Measurements from ENCODE around the gene HLA-DPB1.
"Not testable (repeated sequence)": the region's sequence is repeated elsewhere in the genome, so short reads cannot be mapped to it uniquely, and the experiment has no call there.

Gene HLA-DPB1

DNA sequence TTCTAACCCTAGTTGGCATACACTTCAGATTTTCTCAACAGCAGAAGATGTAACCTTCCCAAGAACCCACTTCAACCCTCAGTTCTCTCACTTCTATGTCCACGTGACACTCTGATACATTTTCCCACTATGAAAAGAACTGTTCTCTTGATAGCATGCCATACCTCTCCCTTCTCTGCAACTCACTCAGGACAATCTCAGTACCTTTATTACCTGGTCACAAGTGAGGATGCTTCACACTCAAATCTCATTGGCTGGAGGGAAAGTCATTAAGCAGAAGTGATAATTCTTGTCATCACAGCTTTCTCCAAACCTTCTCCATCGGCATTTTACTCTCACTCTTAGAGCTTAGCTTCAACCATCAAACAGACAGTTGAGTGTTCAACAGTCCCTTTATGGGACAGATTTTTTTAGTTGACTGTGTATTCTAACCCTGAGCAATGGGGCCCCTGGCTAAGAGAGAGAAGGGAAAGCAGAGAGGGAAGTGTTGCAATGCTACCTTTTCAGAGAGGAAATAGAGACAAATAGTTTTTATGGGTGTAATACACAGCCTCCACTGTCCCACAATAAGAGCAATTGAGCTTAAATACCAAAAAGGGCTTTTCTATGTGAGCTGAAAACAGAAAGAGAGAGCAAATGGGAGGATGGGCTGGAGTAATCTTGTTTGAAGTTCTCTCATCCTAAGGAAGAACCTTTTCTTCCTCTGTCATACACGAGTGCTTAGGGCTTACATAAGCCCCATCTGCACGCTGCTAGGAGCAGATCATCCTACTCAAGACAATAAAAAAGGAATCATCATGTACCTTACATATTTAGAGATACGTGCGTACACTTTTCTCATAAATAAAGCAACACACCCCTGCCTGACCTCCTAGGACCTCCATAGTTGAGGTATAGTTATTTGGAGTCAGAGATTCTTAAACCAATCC lies 18.3 kb upstream of the HLA-DPB1 start:
- in situ Hi-C loops (cut with HindIII; ENCODE audit: low pct_unique_long_range_greater_than_20kb, low sequenced_read_pairs), result no loop called here
- no peak for DNase-seq (ENCODE audit: low read depth in 1 of 2, low spot score in 1 of 2)
- TF ChIP-seq JUND (IDR thresholded peaks at IDR 0.05; ENCODE audit: low read depth), result no peak

DNA sequence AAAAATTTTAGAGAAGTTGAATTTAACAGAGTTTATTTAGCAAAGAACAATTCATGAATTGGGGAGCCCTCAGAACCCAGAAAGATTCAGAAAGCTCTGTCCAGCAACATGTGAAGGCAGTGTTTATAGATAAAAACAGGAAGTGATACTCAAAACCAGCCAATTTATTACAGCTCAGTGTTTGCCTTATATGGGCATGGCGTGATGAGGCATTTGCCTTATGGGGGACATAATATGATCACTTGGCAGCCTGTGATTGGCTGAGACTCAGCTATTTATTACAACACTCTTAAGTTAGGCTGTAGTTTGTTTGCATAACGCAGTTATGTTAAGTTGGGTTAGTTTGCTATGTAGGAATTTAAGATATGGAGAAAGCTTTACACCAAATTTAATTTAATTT lies 13.8 kb upstream of the HLA-DPB1 start:
- in situ Hi-C loops (cut with HindIII; ENCODE audit: low pct_unique_long_range_greater_than_20kb, low sequenced_read_pairs), result no loop called here
- TF ChIP-seq JUND (IDR thresholded peaks at IDR 0.05; ENCODE audit: low read depth), result no peak
- peak in 1 of 2 experiments; percentile 16 for DNase-seq (ENCODE audit: low read depth in 1 of 2, low spot score in 1 of 2)

DNA sequence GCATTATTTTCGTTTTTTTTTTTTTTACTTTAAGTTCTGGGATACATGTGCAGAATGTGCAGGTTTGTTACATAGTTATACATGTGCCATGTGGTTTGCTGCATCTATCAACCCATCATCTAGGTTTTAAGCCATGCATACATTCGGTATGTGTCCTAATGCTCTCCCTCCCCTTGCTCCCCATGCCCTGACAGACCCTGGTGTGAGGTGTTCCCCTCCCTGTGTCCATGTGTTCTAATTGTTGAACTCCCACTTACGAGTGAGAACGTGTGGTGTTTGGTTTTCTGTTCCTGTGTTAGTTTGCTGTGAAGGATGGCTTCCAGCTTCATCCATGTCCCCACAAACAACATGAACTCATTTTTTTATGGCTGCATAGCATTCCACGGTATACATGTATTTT lies 12.4 kb upstream of the HLA-DPB1 start:
- DNase-seq (ENCODE audit: low read depth in 1 of 2, low spot score in 1 of 2); in situ Hi-C loops (cut with HindIII; ENCODE audit: low pct_unique_long_range_greater_than_20kb, low sequenced_read_pairs): not testable (repeated sequence)

DNA sequence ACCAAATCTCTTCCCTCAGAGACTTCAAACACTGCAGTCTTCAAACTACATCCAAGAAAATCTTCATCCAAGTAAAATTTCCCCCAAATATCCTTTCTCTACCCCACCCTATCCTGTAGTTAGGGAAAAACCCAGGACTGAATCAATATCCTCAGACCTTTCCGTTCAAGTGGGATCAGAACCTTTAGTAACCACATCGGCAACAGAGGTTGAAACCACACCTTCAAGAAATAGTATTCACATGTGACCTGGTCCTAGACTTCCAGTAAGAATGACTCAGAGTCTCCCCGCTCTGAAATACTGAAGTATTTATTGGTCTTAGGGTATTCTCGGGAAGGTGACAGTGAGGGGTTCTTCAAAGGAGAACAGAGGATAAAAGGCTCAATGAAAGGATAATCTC lies 11.1 kb upstream of the HLA-DPB1 start:
- in situ Hi-C loops (cut with HindIII; ENCODE audit: low pct_unique_long_range_greater_than_20kb, low sequenced_read_pairs), result no loop called here
- no peak for DNase-seq (ENCODE audit: low read depth in 1 of 2, low spot score in 1 of 2)
- TF ChIP-seq JUND (IDR thresholded peaks at IDR 0.05; ENCODE audit: low read depth), result no peak

DNA sequence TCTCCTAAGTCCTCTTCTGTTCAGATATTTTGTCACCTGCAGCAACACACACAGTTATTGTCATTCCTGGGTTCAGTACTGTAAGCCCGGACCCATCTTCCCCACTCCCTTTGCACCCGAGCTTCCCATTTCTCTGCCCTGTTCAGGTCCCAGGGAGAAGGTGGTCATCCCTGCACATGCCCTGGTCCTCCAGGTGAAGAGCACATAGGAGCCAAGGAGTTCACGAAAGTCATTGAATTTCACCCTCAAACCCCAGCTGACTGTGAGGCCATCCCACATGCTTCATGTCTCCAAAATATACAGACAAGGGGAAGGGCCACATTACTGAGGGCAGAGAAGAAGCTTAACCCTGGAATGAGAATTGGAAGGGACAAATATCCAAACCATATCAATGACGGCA lies 10.5 kb upstream of the HLA-DPB1 start:
- in situ Hi-C loops (cut with HindIII; ENCODE audit: low pct_unique_long_range_greater_than_20kb, low sequenced_read_pairs), result no loop called here
- no peak for DNase-seq (ENCODE audit: low read depth in 1 of 2, low spot score in 1 of 2)
- no peak for TF ChIP-seq JUND (IDR thresholded peaks at IDR 0.05; ENCODE audit: low read depth)

DNA sequence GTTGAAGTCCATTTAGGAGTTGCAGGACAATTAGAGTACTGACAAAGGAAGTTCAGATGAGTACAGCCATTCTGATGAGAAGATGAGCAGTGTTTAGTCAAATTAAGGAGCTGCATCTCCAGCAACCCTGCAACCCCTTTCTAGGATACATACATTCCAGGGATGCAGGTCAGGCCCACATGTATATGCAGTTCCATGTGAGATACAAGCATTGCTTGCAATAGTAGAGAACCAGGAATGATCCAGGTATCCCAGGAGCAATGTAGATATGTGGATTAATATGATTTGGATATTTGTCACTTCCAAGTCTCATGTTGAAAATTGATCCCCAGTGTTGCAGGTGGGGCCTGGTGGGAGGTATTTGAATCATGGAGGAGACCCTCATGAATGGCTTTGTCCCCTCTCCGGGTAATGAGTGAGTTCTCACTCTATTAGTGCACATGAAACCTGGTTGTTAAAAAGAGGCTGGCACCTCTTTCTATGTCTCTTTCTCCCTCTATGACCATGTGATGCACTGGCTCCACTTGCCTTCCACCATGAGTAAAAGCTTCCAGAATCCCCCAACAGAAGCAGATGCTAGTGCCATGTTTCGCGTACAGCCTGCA lies 8.8 kb upstream of the HLA-DPB1 start:
- no peak for TF ChIP-seq JUND (IDR thresholded peaks at IDR 0.05; ENCODE audit: low read depth)
- in situ Hi-C loops (cut with HindIII; ENCODE audit: low pct_unique_long_range_greater_than_20kb, low sequenced_read_pairs), result no loop called here
- DNase-seq (ENCODE audit: low read depth in 1 of 2, low spot score in 1 of 2), result no peak

DNA sequence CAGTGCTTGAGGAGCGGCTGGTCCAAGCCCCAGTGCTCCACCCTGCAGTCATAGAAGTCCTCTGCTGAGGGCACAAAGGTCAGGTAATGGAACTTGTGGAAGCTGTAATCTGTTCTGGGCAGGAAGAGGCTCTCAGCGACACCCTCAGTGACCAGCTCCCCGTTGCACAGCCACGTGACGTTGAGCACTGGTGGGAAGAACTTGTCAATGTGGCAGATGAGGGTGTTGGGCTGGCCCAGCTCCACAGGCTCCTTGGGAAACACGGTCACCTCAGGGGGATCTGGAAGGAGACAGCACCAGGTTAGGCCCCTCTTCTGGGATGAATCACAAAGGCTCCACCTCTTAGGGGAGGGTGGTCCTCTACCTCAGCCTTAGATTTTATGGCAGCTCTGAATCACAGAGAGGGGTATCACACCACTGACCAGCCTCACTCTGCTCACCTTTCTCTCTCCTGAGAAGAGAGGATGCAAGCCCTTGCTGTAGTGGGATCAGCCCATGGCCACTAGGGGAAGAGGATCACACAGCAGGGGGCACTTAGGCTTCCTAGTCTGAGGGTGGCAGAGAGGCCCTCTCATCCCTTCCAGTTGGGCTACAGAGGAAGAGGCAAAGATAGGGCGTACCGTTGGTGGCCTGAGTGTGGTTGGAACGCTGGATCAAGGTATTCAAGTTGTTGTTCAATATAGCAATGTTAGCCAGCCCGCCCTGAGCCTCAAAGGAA lies 6.6 kb upstream of the HLA-DPB1 start:
- no peak for DNase-seq (ENCODE audit: low read depth in 1 of 2, low spot score in 1 of 2)
- no peak for TF ChIP-seq JUND (IDR thresholded peaks at IDR 0.05; ENCODE audit: low read depth)
- in situ Hi-C loops (cut with HindIII; ENCODE audit: low pct_unique_long_range_greater_than_20kb, low sequenced_read_pairs), result no loop called here

DNA sequence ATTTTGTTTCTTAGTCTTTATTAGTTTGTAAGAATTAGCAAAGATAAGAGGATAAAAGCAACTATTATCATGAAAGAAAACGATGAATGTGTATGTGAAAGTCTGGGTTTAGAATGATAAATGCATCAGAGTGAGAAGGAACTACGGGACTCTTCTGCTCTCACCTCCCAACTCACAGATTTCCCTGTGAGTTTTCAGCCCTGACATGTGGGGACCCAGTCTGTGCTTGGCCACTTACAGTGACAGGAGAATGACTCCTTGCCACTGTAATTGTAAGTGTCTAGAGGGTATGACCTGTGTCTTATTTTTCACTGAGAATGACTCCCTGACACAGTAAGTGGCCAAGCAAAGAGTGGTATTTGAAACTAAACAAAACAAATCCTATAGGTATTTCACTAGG lies 4.9 kb upstream of the HLA-DPB1 start:
- DNase-seq (ENCODE audit: low read depth in 1 of 2, low spot score in 1 of 2), result no peak
- in situ Hi-C loops (cut with HindIII; ENCODE audit: low pct_unique_long_range_greater_than_20kb, low sequenced_read_pairs), result no loop called here
- TF ChIP-seq JUND (IDR thresholded peaks at IDR 0.05; ENCODE audit: low read depth), result no peak

DNA sequence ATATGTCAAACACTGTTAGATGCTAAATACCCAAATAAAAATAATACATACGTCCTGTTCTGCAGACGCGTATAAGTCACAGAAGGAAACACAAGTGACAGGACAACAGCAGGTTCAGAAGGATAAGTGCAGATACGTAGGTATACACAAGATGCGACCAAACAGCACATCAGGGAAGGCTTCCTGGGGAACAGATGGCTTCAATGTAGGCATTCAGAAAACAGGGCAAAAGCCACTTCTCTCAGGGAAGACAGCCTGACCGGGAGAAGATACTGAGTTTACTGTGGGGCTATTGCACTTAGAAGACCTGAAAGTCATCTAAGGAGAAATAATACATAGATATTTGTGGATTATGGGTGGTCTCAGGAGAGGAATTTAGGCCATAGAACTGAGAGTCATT lies 4.2 kb upstream of the HLA-DPB1 start:
- no peak for DNase-seq (ENCODE audit: low read depth in 1 of 2, low spot score in 1 of 2)
- in situ Hi-C loops (cut with HindIII; ENCODE audit: low pct_unique_long_range_greater_than_20kb, low sequenced_read_pairs), result no loop called here
- no peak for TF ChIP-seq JUND (IDR thresholded peaks at IDR 0.05; ENCODE audit: low read depth)

DNA sequence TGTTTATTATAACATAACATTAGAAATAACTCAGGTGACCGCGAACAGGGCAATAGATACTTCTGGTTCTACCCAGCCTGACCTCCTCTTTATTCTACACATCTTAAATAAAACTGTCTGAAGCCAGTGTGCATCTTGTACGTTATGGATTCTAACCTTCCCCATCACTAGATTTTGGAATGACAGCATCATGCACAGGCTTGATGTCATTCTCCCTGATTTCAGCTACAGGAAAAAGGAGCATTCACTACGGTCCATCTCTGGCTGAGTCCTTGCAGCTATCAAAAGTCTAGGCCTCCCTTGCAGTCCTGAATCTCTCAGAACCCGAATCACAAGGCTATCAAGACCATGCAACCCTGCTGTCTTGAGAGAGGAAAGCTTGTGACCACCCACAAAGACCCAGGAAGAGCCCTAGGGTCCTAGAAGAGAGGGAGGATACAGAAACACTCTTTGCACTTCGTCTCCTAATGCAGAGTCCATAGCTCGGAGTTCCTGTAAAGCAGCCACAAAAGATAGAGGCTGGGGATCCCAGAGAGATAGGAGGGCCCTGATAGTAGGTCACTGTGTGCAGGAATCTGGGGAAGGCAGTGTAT lies 3.2 kb upstream of the HLA-DPB1 start:
- in situ Hi-C loops (cut with HindIII; ENCODE audit: low pct_unique_long_range_greater_than_20kb, low sequenced_read_pairs), result no loop called here
- no peak for TF ChIP-seq JUND (IDR thresholded peaks at IDR 0.05; ENCODE audit: low read depth)
- DNase-seq (ENCODE audit: low read depth in 1 of 2, low spot score in 1 of 2), result no peak

DNA sequence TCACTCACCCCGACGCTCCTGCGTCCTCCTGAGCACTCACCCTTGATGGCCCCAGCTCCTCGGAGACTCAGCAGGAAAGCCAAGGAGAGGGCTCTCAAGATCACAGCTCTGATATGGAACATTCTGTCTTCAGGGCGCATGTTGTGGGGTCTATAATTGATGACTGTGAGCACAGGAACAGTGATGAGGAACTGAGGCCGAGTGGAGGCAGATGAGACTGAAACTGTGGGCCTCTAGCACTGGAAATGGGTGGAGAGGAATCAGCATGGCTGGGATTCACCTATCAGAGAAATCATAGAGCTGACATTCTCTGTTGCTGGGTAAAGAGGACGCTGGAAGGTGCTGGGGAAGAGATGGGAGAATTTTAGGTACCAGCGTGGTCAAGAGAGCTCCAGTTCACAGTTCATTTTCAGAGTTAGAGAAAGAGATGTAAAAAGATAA lies 2.3 kb upstream of the HLA-DPB1 start, which contains the start of gene HLA-DPA1:
HLA-DPA1 (minus strand) TSS at position 219 of the 441 bp plus-strand sequence.
- in situ Hi-C loops (cut with HindIII; ENCODE audit: low pct_unique_long_range_greater_than_20kb, low sequenced_read_pairs), result no loop called here
- no peak for TF ChIP-seq JUND (IDR thresholded peaks at IDR 0.05; ENCODE audit: low read depth)
- DNase-seq (ENCODE audit: low read depth in 1 of 2, low spot score in 1 of 2), result peak; percentile 66 to 67

DNA sequence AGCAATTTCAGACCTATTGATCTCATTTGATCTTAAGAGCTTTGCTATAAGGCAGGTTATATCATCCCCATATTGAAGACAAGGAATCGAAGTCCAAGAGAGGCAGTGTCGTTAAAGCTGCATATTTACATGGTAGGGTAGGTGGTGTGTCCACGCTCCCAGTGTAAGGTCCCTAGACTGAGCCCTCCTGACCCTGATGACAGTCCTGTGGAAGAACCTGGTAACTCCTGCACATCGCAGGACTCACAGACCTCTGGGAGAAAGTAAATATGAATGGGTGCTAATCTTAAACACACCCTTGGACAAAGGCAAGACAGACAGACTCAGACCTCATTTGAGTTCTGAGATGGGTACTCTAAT lies 602 bp upstream of the HLA-DPB1 start:
- in situ Hi-C loops (cut with HindIII; ENCODE audit: low pct_unique_long_range_greater_than_20kb, low sequenced_read_pairs), result no loop called here
- TF ChIP-seq JUND (IDR thresholded peaks at IDR 0.05; ENCODE audit: low read depth), result no peak
- no peak for DNase-seq (ENCODE audit: low read depth in 1 of 2, low spot score in 1 of 2)
